Neural cell (in vitro differentiated cells): ENCODE measurements around the gene PGRMC2.

Experiments used
- EP300 ChIP-seq: fragments of 450-650 bp; conservative IDR thresholded peaks from 2 replicates; pipeline ENCODE4 v1.6.1; 2014; ENCODE audit warnings: antibody characterized with exemption, mild to moderate bottlenecking, moderate library complexity; ENCODE audit not compliant: poor library complexity, severe bottlenecking
- EZH2 ChIP-seq: fragments of 200-600, 300-800 bp; shearing (Covaris generic), sonication (generic); IDR thresholded peaks from 2 replicates; pipeline ENCODE4 v1.6.1; 2014; ENCODE audit warnings: antibody characterized with exemption, low read length, borderline replicate concordance, mild to moderate bottlenecking; ENCODE audit not compliant: insufficient read depth, poor library complexity, severe bottlenecking
- POLR2AphosphoS5 ChIP-seq: IDR thresholded peaks from 2 replicates; pipeline ENCODE4 v1.6.1; 2012
- RAD21 ChIP-seq: fragments of 450-650 bp; conservative IDR thresholded peaks from 2 replicates; pipeline ENCODE4 v1.6.1; 2014; ENCODE audit warnings: antibody characterized with exemption, mild to moderate bottlenecking, moderate library complexity
- TF ChIP-seq, protein P1 (sequence below): fragments of 450-650 bp; IDR thresholded peaks from 2 replicates; pipeline ENCODE4 v1.5.1; 2014; ENCODE audit warnings: antibody characterized with exemption, mild to moderate bottlenecking, moderate library complexity; ENCODE audit not compliant: poor library complexity, severe bottlenecking
- TF ChIP-seq, protein P2 (sequence below): IDR thresholded peaks from 2 replicates; pipeline ENCODE4 v1.6.1; 2012; ENCODE audit warnings: borderline replicate concordance

- TF ChIP-seq POLR2AphosphoS5 (no peak), EP300 (no peak), EZH2 (no peak), RAD21 (no peak)
- TF ChIP-seq, protein P1, sequence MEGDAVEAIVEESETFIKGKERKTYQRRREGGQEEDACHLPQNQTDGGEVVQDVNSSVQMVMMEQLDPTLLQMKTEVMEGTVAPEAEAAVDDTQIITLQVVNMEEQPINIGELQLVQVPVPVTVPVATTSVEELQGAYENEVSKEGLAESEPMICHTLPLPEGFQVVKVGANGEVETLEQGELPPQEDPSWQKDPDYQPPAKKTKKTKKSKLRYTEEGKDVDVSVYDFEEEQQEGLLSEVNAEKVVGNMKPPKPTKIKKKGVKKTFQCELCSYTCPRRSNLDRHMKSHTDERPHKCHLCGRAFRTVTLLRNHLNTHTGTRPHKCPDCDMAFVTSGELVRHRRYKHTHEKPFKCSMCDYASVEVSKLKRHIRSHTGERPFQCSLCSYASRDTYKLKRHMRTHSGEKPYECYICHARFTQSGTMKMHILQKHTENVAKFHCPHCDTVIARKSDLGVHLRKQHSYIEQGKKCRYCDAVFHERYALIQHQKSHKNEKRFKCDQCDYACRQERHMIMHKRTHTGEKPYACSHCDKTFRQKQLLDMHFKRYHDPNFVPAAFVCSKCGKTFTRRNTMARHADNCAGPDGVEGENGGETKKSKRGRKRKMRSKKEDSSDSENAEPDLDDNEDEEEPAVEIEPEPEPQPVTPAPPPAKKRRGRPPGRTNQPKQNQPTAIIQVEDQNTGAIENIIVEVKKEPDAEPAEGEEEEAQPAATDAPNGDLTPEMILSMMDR = no peak
- TF ChIP-seq, protein P2, sequence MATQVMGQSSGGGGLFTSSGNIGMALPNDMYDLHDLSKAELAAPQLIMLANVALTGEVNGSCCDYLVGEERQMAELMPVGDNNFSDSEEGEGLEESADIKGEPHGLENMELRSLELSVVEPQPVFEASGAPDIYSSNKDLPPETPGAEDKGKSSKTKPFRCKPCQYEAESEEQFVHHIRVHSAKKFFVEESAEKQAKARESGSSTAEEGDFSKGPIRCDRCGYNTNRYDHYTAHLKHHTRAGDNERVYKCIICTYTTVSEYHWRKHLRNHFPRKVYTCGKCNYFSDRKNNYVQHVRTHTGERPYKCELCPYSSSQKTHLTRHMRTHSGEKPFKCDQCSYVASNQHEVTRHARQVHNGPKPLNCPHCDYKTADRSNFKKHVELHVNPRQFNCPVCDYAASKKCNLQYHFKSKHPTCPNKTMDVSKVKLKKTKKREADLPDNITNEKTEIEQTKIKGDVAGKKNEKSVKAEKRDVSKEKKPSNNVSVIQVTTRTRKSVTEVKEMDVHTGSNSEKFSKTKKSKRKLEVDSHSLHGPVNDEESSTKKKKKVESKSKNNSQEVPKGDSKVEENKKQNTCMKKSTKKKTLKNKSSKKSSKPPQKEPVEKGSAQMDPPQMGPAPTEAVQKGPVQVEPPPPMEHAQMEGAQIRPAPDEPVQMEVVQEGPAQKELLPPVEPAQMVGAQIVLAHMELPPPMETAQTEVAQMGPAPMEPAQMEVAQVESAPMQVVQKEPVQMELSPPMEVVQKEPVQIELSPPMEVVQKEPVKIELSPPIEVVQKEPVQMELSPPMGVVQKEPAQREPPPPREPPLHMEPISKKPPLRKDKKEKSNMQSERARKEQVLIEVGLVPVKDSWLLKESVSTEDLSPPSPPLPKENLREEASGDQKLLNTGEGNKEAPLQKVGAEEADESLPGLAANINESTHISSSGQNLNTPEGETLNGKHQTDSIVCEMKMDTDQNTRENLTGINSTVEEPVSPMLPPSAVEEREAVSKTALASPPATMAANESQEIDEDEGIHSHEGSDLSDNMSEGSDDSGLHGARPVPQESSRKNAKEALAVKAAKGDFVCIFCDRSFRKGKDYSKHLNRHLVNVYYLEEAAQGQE = no peak
These were observed 3.5 kb upstream of the PGRMC2 start for GRCh38 chr4:128291096-128291495.
